GM19099 (cell line): ENCODE results near the gene GALNTL6.

Experiments used
- POLR2A ChIP-seq: IDR thresholded peaks from 3 replicates; pipeline ENCODE4 v1.6.1; 2011; ENCODE audit warnings: low read depth; ENCODE audit not compliant: insufficient read length; ENCODE audit errors: extremely low read depth

Gene GALNTL6

GRCh38 chr4:172857026-172857425 lies 1043.8 kb downstream of the GALNTL6 start:
- no peak for TF ChIP-seq POLR2A

GRCh38 chr4:172858731-172859230 lies 1045.6 kb downstream of the GALNTL6 start:
- TF ChIP-seq POLR2A: no peak

GRCh38 chr4:172865103-172865502 lies 1051.9 kb downstream of the GALNTL6 start:
- no peak for TF ChIP-seq POLR2A

GRCh38 chr4:172865531-172866127 lies 1052.4 kb downstream of the GALNTL6 start:
- no peak for TF ChIP-seq POLR2A

- no peak for TF ChIP-seq POLR2A
Measured at GRCh38 chr4:172866421-172866820, 1053.2 kb downstream of the GALNTL6 start.

- no peak for TF ChIP-seq POLR2A
Measured at GRCh38 chr4:172867835-172868234, 1054.6 kb downstream of the GALNTL6 start.

- no peak for TF ChIP-seq POLR2A
Measured at GRCh38 chr4:172868271-172868670, 1055.1 kb downstream of the GALNTL6 start.

GRCh38 chr4:172869621-172870268 lies 1056.5 kb downstream of the GALNTL6 start:
- TF ChIP-seq POLR2A: no peak

GRCh38 chr4:172871381-172871780 lies 1058.2 kb downstream of the GALNTL6 start:
- TF ChIP-seq POLR2A: no peak

- TF ChIP-seq POLR2A: no peak
Measured at GRCh38 chr4:172874944-172875343, 1061.7 kb downstream of the GALNTL6 start.

- TF ChIP-seq POLR2A: no peak
Measured at GRCh38 chr4:172876394-172876793, 1063.2 kb downstream of the GALNTL6 start.

- no peak for TF ChIP-seq POLR2A
Measured at GRCh38 chr4:172881645-172882044, 1068.4 kb downstream of the GALNTL6 start.

GRCh38 chr4:172887959-172888358 lies 1074.8 kb downstream of the GALNTL6 start:
- TF ChIP-seq POLR2A: no peak

- TF ChIP-seq POLR2A: no peak
Measured at GRCh38 chr4:172892300-172892699, 1079.1 kb downstream of the GALNTL6 start.

GRCh38 chr4:172895699-172896098 lies 1082.5 kb downstream of the GALNTL6 start:
- TF ChIP-seq POLR2A: no peak

- TF ChIP-seq POLR2A: no peak
Measured at GRCh38 chr4:172897046-172897445, 1083.8 kb downstream of the GALNTL6 start.

- no peak for TF ChIP-seq POLR2A
Measured at GRCh38 chr4:172898715-172899114, 1085.5 kb downstream of the GALNTL6 start.

- no peak for TF ChIP-seq POLR2A
Measured at GRCh38 chr4:172899861-172900260, 1086.7 kb downstream of the GALNTL6 start.
